Measurements from ENCODE around the gene TMSB10.
A peak's percentile ranks its signal among the peaks of the same experiment; 100 is the strongest.

TMSB10 gene

DNA sequence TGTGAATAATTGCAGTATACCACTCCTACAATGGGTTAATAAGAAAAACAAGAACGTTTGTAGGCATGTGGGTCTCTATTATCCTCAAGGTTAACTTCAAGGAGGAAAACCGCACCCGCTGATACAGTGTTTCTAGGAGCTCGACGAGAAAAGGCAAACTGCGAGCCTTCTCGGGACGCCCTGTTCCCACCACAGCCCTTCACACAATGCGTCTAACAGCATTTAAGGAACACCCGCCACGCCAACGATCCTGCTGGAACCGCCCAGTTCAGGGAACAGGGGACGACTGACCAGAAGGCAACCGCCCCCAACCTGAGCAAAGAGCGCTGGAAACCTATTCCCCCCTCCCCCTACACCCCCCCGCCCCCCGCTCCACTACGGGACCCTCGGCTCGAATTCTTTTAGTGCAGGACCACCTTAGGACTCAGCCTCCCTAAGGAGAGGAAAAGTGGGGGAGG is 710 bp upstream of the TMSB10 start:
- peaks cover 6% of the 10 kb centered on the region; the same call in 1 of the 2 replicates for H3K79me2 ChIP-seq (ENCODE audit: insufficient read depth, low read length)
- peak overlapping the region; percentile 96 for H3K4me2 ChIP-seq (ENCODE audit: low read depth, low read length, poor library complexity, severe bottlenecking)
- H3K27me3 ChIP-seq (ENCODE audit: low read length) = no peaks in the 10 kb centered on the region
- H3K9me3 ChIP-seq (ENCODE audit: insufficient read depth, low read length) = no peaks in the 10 kb centered on the region
- H4K20me1 ChIP-seq (ENCODE audit: low read depth, low read length) = no peaks in the 10 kb centered on the region
- H3K9me2 ChIP-seq (replicated peaks; ENCODE audit: insufficient read depth, low read length) = no peaks in the 10 kb centered on the region
- no peaks in the 10 kb centered on the region for H3K36me3 ChIP-seq (ENCODE audit: low read length)
- no peak for TF ChIP-seq EZH2phosphoT487 (conservative IDR thresholded peaks at IDR 0.05; ENCODE audit: low read length)
- TF ChIP-seq, protein P1, sequence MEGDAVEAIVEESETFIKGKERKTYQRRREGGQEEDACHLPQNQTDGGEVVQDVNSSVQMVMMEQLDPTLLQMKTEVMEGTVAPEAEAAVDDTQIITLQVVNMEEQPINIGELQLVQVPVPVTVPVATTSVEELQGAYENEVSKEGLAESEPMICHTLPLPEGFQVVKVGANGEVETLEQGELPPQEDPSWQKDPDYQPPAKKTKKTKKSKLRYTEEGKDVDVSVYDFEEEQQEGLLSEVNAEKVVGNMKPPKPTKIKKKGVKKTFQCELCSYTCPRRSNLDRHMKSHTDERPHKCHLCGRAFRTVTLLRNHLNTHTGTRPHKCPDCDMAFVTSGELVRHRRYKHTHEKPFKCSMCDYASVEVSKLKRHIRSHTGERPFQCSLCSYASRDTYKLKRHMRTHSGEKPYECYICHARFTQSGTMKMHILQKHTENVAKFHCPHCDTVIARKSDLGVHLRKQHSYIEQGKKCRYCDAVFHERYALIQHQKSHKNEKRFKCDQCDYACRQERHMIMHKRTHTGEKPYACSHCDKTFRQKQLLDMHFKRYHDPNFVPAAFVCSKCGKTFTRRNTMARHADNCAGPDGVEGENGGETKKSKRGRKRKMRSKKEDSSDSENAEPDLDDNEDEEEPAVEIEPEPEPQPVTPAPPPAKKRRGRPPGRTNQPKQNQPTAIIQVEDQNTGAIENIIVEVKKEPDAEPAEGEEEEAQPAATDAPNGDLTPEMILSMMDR (IDR thresholded peaks at IDR 0.05; ENCODE audit: insufficient read depth, low read length, poor library complexity, severe bottlenecking) = no peak
- no peak overlapping the region for H3K27ac ChIP-seq (ENCODE audit: low read depth, low read length)
- H3K4me3 ChIP-seq (ENCODE audit: insufficient read depth, low read length, poor library complexity, severe bottlenecking) = peak overlapping the region; percentile 85
- H3F3A ChIP-seq (ENCODE audit: insufficient read depth) = peaks cover 4% of the 10 kb centered on the region; the same call in 1 of the 2 replicates
- H2AFZ ChIP-seq (ENCODE audit: low read depth, low read length, severe bottlenecking) = peak overlapping the region; percentile 96
- H3K9ac ChIP-seq (ENCODE audit: low read length) = peak overlapping the region; percentile 86

DNA sequence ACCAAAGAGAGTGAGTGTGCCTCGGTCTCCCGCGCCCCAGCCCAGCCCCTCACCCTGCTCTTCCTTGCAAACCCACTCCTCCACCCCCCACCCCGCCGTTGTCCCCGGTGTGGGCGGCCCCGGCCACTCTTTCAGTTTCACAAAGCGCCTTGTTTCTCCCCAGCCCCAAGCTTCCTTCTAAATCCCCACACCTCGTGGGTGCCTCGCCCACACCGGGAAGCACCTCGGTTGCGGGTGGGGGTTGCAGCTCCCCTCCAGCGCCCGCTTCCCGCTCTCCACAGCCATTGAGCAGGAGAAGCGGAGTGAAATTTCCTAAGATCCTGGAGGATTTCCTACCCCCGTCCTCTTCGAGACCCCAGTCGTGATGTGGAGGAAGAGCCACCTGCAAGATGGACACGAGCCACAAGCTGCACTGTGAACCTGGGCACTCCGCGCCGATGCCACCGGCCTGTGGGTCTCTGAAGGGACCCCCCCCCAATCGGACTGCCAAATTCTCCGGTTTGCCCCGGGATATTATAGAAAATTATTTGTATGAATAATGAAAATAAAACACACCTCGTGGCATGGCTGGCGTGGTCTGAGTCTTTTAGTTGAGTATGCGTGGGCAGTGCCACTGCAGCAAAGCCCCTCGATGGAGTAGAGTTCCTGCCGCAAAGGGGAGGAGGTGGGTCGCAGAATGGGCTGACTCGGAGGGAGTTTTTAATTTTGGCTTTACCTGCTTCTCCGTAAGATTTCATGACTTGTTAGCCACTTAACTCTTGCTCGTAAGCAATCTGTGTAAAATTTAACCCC is 848 bp downstream of the TMSB10 start:
- peak overlapping the region; percentile 86 for H2AFZ ChIP-seq (ENCODE audit: low read depth, low read length, severe bottlenecking)
- no peaks in the 10 kb centered on the region for H3K9me2 ChIP-seq (replicated peaks; ENCODE audit: insufficient read depth, low read length)
- H3K27me3 ChIP-seq (ENCODE audit: low read length) = no peaks in the 10 kb centered on the region

DNA sequence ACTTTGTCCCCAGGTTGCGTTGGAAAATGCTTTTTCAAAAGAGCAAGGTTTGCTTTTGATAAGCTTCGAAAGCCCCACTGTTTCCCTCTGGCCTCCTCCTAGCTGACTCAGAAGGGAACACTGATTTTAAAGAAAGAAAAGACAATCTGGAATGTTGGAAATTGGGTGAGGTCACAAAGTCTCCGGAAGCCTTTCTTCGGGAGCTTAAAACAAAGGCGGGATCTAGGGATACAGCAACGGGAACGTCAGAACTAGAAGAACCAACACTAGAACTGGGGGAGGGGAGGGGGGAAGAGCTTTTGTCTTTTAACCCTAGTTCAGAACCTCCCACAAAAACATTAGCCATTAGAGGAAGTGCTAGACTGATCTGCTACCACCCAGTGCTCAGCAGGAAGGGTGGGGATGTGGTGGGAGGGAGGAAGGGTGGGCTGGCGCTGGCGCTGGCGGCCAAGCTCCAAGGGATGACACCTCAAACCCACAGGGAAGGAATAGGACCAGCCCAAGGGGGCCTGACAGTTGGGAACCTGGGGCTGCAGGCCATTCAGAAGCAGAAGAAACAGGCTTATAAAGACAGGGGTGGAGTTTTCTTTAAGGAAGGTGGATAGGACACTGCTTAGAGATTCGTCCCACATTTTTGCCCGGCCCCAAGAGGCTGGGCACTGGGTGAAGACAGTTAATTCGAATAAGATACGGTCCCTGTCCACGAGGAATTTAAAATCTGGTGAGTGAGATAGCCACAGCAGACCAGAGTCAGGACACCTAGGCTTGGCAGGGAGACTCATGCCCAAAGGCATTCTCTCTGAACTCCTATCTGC is 1.7 kb downstream of the TMSB10 start:
- Histone ChIP-seq H3K4me2 (ENCODE audit: low read depth, low read length, poor library complexity, severe bottlenecking) (peak overlapping the region; percentile 96), H4K20me1 (ENCODE audit: low read depth, low read length) (no peaks in the 10 kb centered on the region), H3K4me3 (ENCODE audit: insufficient read depth, low read length, poor library complexity, severe bottlenecking) (peak overlapping the region; percentile 85), H3K9me3 (ENCODE audit: insufficient read depth, low read length) (no peaks in the 10 kb centered on the region), H3K27ac (ENCODE audit: low read depth, low read length) (no peak overlapping the region), H3K9me2 (replicated peaks; ENCODE audit: insufficient read depth, low read length) (no peaks in the 10 kb centered on the region), H3K27me3 (ENCODE audit: low read length) (no peaks in the 10 kb centered on the region), H3K79me2 (ENCODE audit: insufficient read depth, low read length) (peaks cover 6% of the 10 kb centered on the region; the same call in 1 of the 2 replicates), H3K9ac (ENCODE audit: low read length) (peak overlapping the region; percentile 86), H2AFZ (ENCODE audit: low read depth, low read length, severe bottlenecking) (no peak overlapping the region), H3K36me3 (ENCODE audit: low read length) (no peaks in the 10 kb centered on the region), H3F3A (ENCODE audit: insufficient read depth) (peaks cover 4% of the 10 kb centered on the region; the same call in 1 of the 2 replicates)
- no peak for TF ChIP-seq EZH2phosphoT487 (conservative IDR thresholded peaks at IDR 0.05; ENCODE audit: low read length)
- TF ChIP-seq, protein P1 (IDR thresholded peaks at IDR 0.05; ENCODE audit: insufficient read depth, low read length, poor library complexity, severe bottlenecking) = no peak

More for the DNA sequence above, 848 bp downstream of the TMSB10 start:
- H3F3A ChIP-seq (ENCODE audit: insufficient read depth) = peaks cover 4% of the 10 kb centered on the region; the same call in 1 of the 2 replicates
- H4K20me1 ChIP-seq (ENCODE audit: low read depth, low read length) = no peaks in the 10 kb centered on the region
- H3K79me2 ChIP-seq (ENCODE audit: insufficient read depth, low read length) = peaks cover 6% of the 10 kb centered on the region; the same call in 1 of the 2 replicates
- TF ChIP-seq, protein P1 (IDR thresholded peaks at IDR 0.05; ENCODE audit: insufficient read depth, low read length, poor library complexity, severe bottlenecking) = no peak
- TF ChIP-seq EZH2phosphoT487 (conservative IDR thresholded peaks at IDR 0.05; ENCODE audit: low read length) = no peak
- H3K9me3 ChIP-seq (ENCODE audit: insufficient read depth, low read length) = no peaks in the 10 kb centered on the region
- peak overlapping the region; percentile 85 for H3K4me3 ChIP-seq (ENCODE audit: insufficient read depth, low read length, poor library complexity, severe bottlenecking)
- peak overlapping the region; percentile 86 for H3K9ac ChIP-seq (ENCODE audit: low read length)
- no peaks in the 10 kb centered on the region for H3K36me3 ChIP-seq (ENCODE audit: low read length)
- no peak overlapping the region for H3K27ac ChIP-seq (ENCODE audit: low read depth, low read length)
- H3K4me2 ChIP-seq (ENCODE audit: low read depth, low read length, poor library complexity, severe bottlenecking) = peak overlapping the region; percentile 96
